Muscle of back (tissue), 11 donors: Measurements from ENCODE around the gene VARS1. TPM values are rescaled to one million over a fixed set of nuclear protein-coding genes. Genes with fewer than 3 reads are reported as not detected.
"Not testable (repeated sequence)": the region's sequence is repeated elsewhere in the genome, so short reads cannot be mapped to it uniquely, and the experiment has no call there.

Experiments
- DNase-seq, 3 donors: peaks; one replicate each; pipeline versions ENCODE4 v3.0.0 to v3.0.0-alpha.2; 2013
- polyA plus RNA-seq, 10 donors: library from polyadenylated mRNA; unstranded; fragments of 120-200 nt; gene quantifications; one replicate each; pipeline ENCODE4 v1.2.1, GENCODE V29; 2013; ENCODE audit not compliant: insufficient read length in 10 of 10

VARS1 gene
- polyA plus RNA-seq, 10 donors: 42.0 to 63.0 (median 46.2) TPM

- peak in 2 of 3 donors; percentile 44 to 66 for DNase-seq
Observed at GRCh38 chr6:31794866-31795615, 511 bp downstream of the VARS1 start.

GRCh38 chr6:31794294-31794865 is 1.2 kb downstream of the VARS1 start:
- DNase-seq: peak in 1 of 3 donors; percentile 54

GRCh38 chr6:31793927-31794245 is 1.7 kb downstream of the VARS1 start:
- not testable (repeated sequence) for DNase-seq

- no peak for DNase-seq
Observed at GRCh38 chr6:31792761-31793171, 2.8 kb downstream of the VARS1 start.

GRCh38 chr6:31792090-31792374 is 3.5 kb downstream of the VARS1 start:
- DNase-seq: no peak

GRCh38 chr6:31791324-31792089 is 4.0 kb downstream of the VARS1 start:
- DNase-seq: peak; percentile 31 to 76 (median 52)

- DNase-seq: no peak
Observed at GRCh38 chr6:31785475-31785874, 10.1 kb downstream of the VARS1 start.

- no peak for DNase-seq
Observed at GRCh38 chr6:31784098-31784925, 11.2 kb downstream of the VARS1 start.

GRCh38 chr6:31782126-31782855 is 13.3 kb downstream of the VARS1 start:
- no peak for DNase-seq

- DNase-seq: no peak
Observed at GRCh38 chr6:31781244-31782125, 14.1 kb downstream of the VARS1 start.

- DNase-seq: no peak
Observed at GRCh38 chr6:31780507-31781243, 14.9 kb downstream of the VARS1 start.

GRCh38 chr6:31779908-31780307 is 15.6 kb downstream of the VARS1 start:
- DNase-seq: no peak

- DNase-seq: no peak
Observed at GRCh38 chr6:31778999-31779885, 16.3 kb downstream of the VARS1 start.

- DNase-seq: no peak
Observed at GRCh38 chr6:31778193-31778592, 17.4 kb downstream of the VARS1 start.

- no peak for DNase-seq
Observed at GRCh38 chr6:31777667-31778050, 17.9 kb downstream of the VARS1 start.

GRCh38 chr6:31776989-31777666 is 18.4 kb downstream of the VARS1 start, which contains the start of gene VWA7:
Gene VWA7, minus strand, starts transcription at chr6:31777328. Its CDS starts 549 bp downstream, at chr6:31776779.
- peak in 2 of 3 donors; percentile 42 to 48 for DNase-seq

GRCh38 chr6:31776485-31776988 is 19.0 kb downstream of the VARS1 start:
- DNase-seq: no peak
